Measurements from ENCODE around the gene CDK2AP2.
"Not testable (repeated sequence)": the region's sequence is repeated elsewhere in the genome, so short reads cannot be mapped to it uniquely, and the experiment has no call there.

CDK2AP2 gene

GRCh38 chr11:67489885-67490726 is 17.9 kb downstream of the CDK2AP2 start:
- DNase-seq, result no peak

- DNase-seq, result no peak
Measured at GRCh38 chr11:67489203-67489884, 18.6 kb downstream of the CDK2AP2 start.

GRCh38 chr11:67486481-67487195 is 21.3 kb downstream of the CDK2AP2 start:
- DNase-seq, result no peak

GRCh38 chr11:67485873-67486361 is 22.0 kb downstream of the CDK2AP2 start:
- not testable (repeated sequence) for DNase-seq

- no peak for DNase-seq
Measured at GRCh38 chr11:67484847-67485311, 23.1 kb downstream of the CDK2AP2 start.

GRCh38 chr11:67483831-67484665 is 23.9 kb downstream of the CDK2AP2 start:
- no peak for DNase-seq

GRCh38 chr11:67482827-67483798 is 24.8 kb downstream of the CDK2AP2 start, which contains the start of gene AIP:
Gene AIP (plus strand): TSS chr11:67483026. CDS start chr11:67483159, 133 bp downstream.
- DNase-seq, result peak; percentile 72

- DNase-seq, result no peak
Measured at GRCh38 chr11:67482275-67482826, 25.6 kb downstream of the CDK2AP2 start.

GRCh38 chr11:67477344-67478050 is 30.5 kb downstream of the CDK2AP2 start:
- DNase-seq, result not testable (repeated sequence)

GRCh38 chr11:67476692-67477091 is 31.3 kb downstream of the CDK2AP2 start:
- not testable (repeated sequence) for DNase-seq

- DNase-seq, result no peak
Measured at GRCh38 chr11:67472882-67473281, 35.1 kb downstream of the CDK2AP2 start.

GRCh38 chr11:67470337-67471002 is 37.5 kb downstream of the CDK2AP2 start:
- no peak for DNase-seq

- no peak for DNase-seq
Measured at GRCh38 chr11:67469508-67469811, 38.5 kb downstream of the CDK2AP2 start.

- no peak for DNase-seq
Measured at GRCh38 chr11:67468759-67469507, 39.0 kb downstream of the CDK2AP2 start, which contains the start of gene TMEM134. Gene TMEM134 (minus strand): TSS chr11:67469251. CDS start chr11:67469192, 59 bp downstream.

- no peak for DNase-seq
Measured at GRCh38 chr11:67468456-67468758, 39.6 kb downstream of the CDK2AP2 start.

- DNase-seq, result no peak
Measured at GRCh38 chr11:67468056-67468455, 39.9 kb downstream of the CDK2AP2 start.

GRCh38 chr11:67466962-67467771 is 40.8 kb downstream of the CDK2AP2 start:
- no peak for DNase-seq

- no peak for DNase-seq
Measured at GRCh38 chr11:67466367-67466766, 41.6 kb downstream of the CDK2AP2 start.
